ES-I3 (cell line): Measurements from ENCODE around the gene CGRRF1.

Experiments used
- H3K36me3 ChIP-seq: 2 replicates; pipeline ENCODE4 v1.6.1; 2013; ENCODE audit warnings: mild to moderate bottlenecking, low read length, control low read depth, moderate library complexity; ENCODE audit not compliant: insufficient read depth
- H3K4me1 ChIP-seq: 2 replicates; pipeline ENCODE4 v1.6.1; 2013; ENCODE audit warnings: mild to moderate bottlenecking, control low read depth, low read length; ENCODE audit not compliant: insufficient read depth
- H3K9ac ChIP-seq: 2 replicates; pipeline ENCODE4 v1.6.1; 2013; ENCODE audit warnings: low read depth, mild to moderate bottlenecking, low read length, moderate library complexity
- H3K9me3 ChIP-seq: 2 replicates; pipeline ENCODE4 v1.6.1; 2013; ENCODE audit warnings: mild to moderate bottlenecking, low read length, moderate library complexity; ENCODE audit not compliant: control insufficient read depth, insufficient read depth

Gene CGRRF1, protein sequence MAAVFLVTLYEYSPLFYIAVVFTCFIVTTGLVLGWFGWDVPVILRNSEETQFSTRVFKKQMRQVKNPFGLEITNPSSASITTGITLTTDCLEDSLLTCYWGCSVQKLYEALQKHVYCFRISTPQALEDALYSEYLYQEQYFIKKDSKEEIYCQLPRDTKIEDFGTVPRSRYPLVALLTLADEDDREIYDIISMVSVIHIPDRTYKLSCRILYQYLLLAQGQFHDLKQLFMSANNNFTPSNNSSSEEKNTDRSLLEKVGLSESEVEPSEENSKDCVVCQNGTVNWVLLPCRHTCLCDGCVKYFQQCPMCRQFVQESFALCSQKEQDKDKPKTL

DNA sequence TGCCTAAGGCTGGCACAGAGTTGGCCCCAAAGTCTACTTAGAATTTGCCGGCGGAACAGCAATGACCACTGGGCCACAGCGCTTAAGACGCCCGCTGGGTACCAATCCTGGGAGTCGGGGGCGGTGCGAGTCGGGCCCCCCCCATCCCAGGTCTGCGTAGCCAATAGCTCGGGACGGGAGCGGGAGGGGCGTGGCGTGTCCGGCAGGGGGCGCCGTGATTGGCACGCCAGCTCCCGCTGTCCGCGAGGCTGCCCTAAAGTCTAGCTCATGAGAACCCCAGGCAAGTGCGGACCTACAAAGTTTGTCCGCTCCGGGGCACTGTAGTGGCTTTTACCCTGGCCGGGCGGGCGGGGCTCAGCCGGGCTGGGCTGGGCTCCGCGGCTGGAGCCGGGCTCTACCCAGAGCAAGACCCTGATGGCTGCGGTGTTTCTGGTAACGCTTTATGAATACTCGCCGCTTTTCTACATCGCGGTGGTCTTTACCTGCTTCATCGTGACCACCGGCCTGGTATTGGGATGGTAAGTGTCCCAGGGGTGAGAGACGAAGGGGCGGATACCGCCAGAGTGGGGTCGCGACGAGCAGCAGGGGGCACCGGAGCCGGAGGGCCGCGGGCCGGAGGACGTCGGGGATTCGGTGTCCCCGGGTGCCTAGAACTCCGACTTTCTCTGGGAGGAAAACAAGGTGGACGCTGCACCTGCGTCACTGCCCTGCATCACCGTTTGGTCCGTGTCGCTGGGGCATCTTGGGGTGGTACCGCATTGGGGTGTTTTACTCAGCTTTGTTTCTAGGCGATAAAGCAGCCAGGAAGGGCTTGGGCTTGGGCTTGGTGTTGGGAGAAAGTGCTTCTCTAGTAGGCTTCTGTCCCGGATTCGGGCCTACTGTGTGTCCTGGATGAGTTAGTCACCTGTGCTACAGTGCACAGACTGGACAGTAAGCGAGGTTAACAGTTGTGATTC is at the start of gene CGRRF1:
TSS of gene CGRRF1 (plus strand) at position 361 of the 956 bp plus-strand sequence. CDS start at position 415, 54 bp downstream.
- H3K36me3 ChIP-seq: no peaks in the 10 kb centered on the region

DNA sequence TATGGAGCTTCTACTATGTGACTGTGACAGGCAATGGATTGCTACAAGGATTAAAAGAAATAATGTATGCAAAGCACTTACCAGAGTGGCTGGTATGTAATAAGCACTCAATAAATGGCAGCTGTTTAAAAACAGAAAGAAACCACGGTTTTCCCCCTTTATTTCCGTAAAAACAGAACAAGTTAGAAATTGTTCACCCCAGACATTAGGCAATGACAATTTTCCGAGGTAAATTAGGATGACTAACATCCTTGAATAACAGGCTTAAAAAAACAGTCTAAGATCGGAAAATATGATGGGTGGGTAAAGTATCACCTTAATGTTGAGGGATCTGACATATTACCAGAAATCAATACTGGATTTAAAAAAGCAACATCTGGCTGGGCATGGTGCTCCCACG is 47.7 kb upstream of the CGRRF1 start:
- no peaks in the 10 kb centered on the region for H3K36me3 ChIP-seq
- H3K9me3 ChIP-seq: peaks cover 7% of the 10 kb centered on the region
- no peaks in the 10 kb centered on the region for H3K4me1 ChIP-seq
- no peak overlapping the region for H3K9ac ChIP-seq

More for the DNA sequence above, at the start of gene CGRRF1:
- no peaks in the 10 kb centered on the region for H3K9me3 ChIP-seq
- H3K4me1 ChIP-seq: peaks cover 5% of the 10 kb centered on the region; the same call in 1 of the 2 replicates
- peak within 1 kb of the TSS; percentile 95 for H3K9ac ChIP-seq

GRCh38 chr14:54465654-54466053 is 44.1 kb upstream of the CGRRF1 start:
- H3K9me3 ChIP-seq: peaks cover 4% of the 10 kb centered on the region; the same call in 1 of the 2 replicates
- H3K4me1 ChIP-seq: no peaks in the 10 kb centered on the region
- no peak overlapping the region for H3K9ac ChIP-seq
- no peaks in the 10 kb centered on the region for H3K36me3 ChIP-seq

DNA sequence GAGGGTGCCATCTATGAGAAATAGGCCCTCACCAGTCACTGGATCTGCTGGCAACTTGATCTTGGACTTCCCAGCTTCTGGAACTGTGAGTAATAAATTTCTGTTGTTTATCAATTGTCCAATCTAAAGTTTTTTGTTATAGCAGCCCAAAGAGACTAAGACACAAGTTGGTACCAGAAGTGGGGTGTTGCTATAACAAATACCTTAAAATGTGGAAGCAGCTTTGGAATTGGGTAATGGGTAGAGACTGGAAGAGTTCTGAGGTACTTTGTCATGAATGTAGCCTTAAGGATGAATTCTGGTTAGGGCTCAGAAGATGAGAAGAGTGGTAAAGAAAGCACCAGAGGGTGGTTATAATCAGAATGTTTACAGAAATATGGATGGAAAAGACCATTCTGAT is 42.4 kb upstream of the CGRRF1 start:
- H3K4me1 ChIP-seq: no peaks in the 10 kb centered on the region
- H3K36me3 ChIP-seq: no peaks in the 10 kb centered on the region
- H3K9me3 ChIP-seq: peaks cover 4% of the 10 kb centered on the region; the same call in 1 of the 2 replicates
- no peak overlapping the region for H3K9ac ChIP-seq

DNA sequence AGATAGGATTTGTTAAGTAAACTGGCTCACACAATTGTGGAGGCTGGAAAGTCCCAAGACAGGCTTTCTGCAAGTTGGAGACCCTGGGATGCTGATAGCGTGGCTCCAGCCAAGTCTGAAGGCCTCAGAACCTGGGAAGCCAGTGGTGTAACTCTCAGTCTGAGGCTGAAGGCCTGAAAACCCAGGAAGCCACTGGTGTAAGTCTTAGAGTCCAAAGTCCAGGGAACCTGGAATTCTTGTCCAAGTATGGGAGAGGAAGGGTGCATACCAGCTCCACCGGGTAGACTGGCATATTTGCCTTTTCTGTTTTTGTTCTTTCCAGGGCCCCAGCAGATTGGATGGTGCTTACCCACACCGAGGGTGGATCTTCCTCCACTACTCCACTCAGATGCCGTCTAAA is 39.0 kb upstream of the CGRRF1 start:
- Histone ChIP-seq H3K4me1 (no peaks in the 10 kb centered on the region), H3K9me3 (peaks cover 4% of the 10 kb centered on the region; the same call in 1 of the 2 replicates), H3K9ac (no peak overlapping the region), H3K36me3 (no peaks in the 10 kb centered on the region)

DNA sequence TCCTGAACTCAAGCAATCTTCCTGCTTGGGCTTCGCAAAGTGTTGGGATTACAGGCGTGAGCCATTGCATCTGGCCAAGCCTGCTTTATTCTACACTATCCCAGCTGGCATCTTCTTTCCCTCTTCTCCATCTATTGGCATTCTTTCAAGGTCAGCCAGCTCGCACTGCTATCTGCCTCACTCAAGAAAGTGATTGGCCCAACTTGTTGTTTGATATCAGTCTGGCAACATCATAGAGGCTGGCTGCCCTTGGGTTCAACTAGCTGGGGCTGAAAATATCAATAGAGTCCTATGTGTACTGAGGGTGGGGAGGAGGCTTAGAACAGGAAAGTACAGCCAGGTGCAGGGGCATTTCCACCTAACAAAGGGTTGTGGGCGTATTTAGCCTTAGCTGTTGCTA is 38.1 kb upstream of the CGRRF1 start:
- Histone ChIP-seq H3K4me1 (no peaks in the 10 kb centered on the region), H3K36me3 (no peaks in the 10 kb centered on the region), H3K9me3 (peaks cover 4% of the 10 kb centered on the region; the same call in 1 of the 2 replicates), H3K9ac (no peak overlapping the region)

GRCh38 chr14:54472315-54472714 is 37.4 kb upstream of the CGRRF1 start:
- H3K9me3 ChIP-seq: no peaks in the 10 kb centered on the region
- H3K9ac ChIP-seq: no peak overlapping the region
- H3K4me1 ChIP-seq: no peaks in the 10 kb centered on the region
- H3K36me3 ChIP-seq: no peaks in the 10 kb centered on the region

- Histone ChIP-seq H3K4me1 (no peaks in the 10 kb centered on the region), H3K9me3 (no peaks in the 10 kb centered on the region), H3K9ac (no peak overlapping the region), H3K36me3 (peaks cover 4% of the 10 kb centered on the region; the same call in 1 of the 2 replicates)
These were observed 35.4 kb upstream of the CGRRF1 start for GRCh38 chr14:54474232-54474793.

DNA sequence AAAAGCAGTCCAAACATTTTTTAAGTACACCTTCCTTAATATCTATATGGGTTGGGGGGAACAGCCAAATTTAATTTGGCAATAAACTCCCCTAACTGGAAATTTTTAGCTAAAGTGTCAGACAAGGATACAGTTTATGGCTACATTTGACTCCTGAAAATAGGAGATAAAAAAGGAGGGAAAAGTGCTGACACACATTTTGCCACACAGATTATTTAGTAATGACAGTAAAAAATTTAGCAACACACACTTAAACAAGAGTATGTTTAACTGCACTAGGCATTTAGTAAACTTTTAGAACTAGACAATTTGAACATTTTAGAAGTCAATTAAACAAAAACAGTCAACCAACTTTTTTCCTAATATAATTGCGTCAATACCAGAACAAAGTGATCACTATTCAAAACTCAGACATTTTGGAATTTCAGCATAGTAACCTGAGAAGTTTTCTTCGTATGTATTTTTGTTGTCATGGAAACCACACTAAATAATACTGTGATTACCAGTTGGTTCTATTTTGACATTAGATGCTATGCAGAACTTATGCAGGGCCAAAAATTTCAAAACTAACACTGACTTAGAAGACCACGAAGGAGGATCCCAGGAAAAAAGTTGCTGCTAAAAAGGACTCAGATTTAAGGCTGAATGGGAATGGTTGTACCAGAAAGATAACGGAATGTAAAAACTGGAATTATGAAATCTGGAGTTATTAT is 34.4 kb upstream of the CGRRF1 start:
- no peaks in the 10 kb centered on the region for H3K4me1 ChIP-seq
- peaks cover 4% of the 10 kb centered on the region; the same call in 1 of the 2 replicates for H3K36me3 ChIP-seq
- H3K9ac ChIP-seq: no peak overlapping the region
- no peaks in the 10 kb centered on the region for H3K9me3 ChIP-seq

GRCh38 chr14:54475911-54476310 is 33.8 kb upstream of the CGRRF1 start:
- no peaks in the 10 kb centered on the region for H3K9me3 ChIP-seq
- H3K4me1 ChIP-seq: no peaks in the 10 kb centered on the region
- no peak overlapping the region for H3K9ac ChIP-seq
- H3K36me3 ChIP-seq: peaks cover 4% of the 10 kb centered on the region; the same call in 1 of the 2 replicates

DNA sequence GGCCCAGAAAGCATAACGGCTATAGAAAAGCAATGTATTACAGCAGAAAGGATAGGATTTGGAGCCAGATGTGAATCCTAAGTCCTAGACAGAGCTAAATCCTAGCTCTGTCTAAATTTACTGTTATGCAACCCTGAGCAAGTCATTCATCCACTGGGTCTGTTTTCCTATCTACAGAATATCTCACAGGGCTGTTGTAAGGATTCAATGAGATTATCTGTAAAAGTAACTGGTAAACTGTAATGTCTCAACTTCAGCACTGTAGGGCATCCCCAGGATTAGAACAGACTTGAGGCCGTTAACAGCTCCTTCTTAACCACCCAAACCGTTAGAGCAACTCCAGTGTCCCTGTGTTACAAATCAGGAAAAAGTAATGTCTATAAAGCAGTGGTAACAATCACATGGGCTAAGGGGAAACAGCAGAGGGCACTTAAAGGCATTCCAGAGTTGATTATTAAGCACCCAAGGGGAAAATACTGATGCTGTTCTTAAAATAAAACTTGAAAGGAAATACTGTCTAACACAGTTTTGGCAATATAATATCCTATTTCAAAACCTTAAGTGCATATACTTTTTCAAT is 31.0 kb upstream of the CGRRF1 start:
- H3K4me1 ChIP-seq: no peaks in the 10 kb centered on the region
- H3K36me3 ChIP-seq: peaks cover 4% of the 10 kb centered on the region; the same call in 1 of the 2 replicates

DNA sequence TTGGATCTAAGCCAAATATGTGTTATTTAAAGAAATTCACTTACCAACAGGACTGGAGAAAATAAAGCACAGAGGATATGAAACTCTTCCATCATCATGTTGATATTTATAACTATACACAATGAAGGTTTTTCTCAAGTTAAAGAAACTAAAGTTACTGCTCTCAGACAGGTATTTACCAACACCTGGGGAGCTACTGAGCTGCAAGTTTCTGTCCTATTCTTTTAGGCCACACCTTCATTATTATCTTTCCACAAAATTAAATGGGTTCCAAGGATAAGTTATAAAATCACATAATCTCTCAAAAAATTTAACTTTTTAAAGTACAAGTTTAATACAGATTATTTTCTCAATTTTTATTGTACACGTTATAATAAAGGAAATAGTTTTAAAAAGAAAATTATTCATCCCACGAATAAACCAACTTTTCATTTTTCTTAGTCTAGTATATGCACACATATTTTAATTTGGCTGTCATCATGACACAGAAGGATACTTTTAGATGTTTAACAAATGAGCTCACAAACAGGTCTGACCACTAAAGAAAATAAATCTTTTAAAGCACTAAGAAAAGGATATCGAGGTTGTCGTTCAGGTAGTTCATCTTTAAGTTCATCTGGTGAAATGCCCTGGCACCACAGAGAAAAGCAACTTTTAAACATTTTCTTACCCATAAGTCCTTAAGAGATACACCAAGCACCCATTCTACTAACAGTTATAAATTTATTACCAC is 28.7 kb upstream of the CGRRF1 start:
- Histone ChIP-seq H3K36me3 (peaks cover 4% of the 10 kb centered on the region; the same call in 1 of the 2 replicates), H3K4me1 (no peaks in the 10 kb centered on the region), H3K9ac (no peak overlapping the region), H3K9me3 (no peaks in the 10 kb centered on the region)

More for the DNA sequence above, 31.0 kb upstream of the CGRRF1 start:
- H3K9ac ChIP-seq: no peak overlapping the region
- no peaks in the 10 kb centered on the region for H3K9me3 ChIP-seq

DNA sequence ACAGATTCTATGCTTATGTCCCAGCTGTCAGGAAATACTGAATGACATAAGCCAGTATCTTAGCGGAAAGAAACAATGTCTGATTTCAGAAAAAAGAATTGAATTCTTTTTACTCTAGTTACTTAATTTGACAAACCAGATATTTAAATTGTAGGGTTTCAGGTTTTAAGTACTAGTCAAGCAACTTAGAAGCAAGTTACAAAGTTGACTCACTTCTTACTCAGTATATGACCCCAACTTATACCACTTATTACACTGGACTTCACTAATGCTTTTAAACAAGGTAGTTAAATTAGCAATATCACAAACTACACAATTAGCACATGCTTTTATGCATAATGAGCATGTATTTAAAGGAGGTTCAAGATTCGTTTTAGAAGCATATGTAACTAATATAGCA is 28.0 kb upstream of the CGRRF1 start:
- no peaks in the 10 kb centered on the region for H3K9me3 ChIP-seq
- peaks cover 4% of the 10 kb centered on the region; the same call in 1 of the 2 replicates for H3K36me3 ChIP-seq
- H3K4me1 ChIP-seq: no peaks in the 10 kb centered on the region; the same call in none of the 2 replicates
- H3K9ac ChIP-seq: no peak overlapping the region
